Tibial nerve (tissue), 4 donors: Measurements from ENCODE around the gene FAM151A. TPM values are rescaled to one million over a fixed set of nuclear protein-coding genes. Genes with fewer than 3 reads are reported as not detected.

Source experiments
- DNase-seq, 2 donors: peaks; one replicate each; pipeline ENCODE4 v3.0.0-alpha.2; 2019; ENCODE audit warnings: low spot score in 2 of 2
- H3K27ac ChIP-seq, 4 donors: fragments of 200-600 bp; sonication (generic) in 3 of 4; one replicate each; pipeline ENCODE4 v1.5.1; 2017 to 2019; ENCODE audit warnings: mild to moderate bottlenecking in 1 of 4
- H3K27me3 ChIP-seq, 2 donors: fragments of 200-600 bp; sonication (generic) in 1 of 2; one replicate each; pipeline versions ENCODE4 v1.5.1 to v1.6.0; 2017 to 2019
- H3K36me3 ChIP-seq, 3 donors: fragments of 200-600 bp; sonication (generic); one replicate each; pipeline ENCODE4 v1.5.1; 2018 to 2019
- H3K4me1 ChIP-seq, 4 donors: fragments of 200-600 bp; sonication (generic) in 3 of 4; one replicate each; pipeline ENCODE4 v1.5.1; 2017 to 2019
- H3K4me3 ChIP-seq, 4 donors: fragments of 200-600 bp; sonication (generic) in 3 of 4; one replicate each; pipeline ENCODE4 v1.5.1; 2017 to 2019; ENCODE audit warnings: mild to moderate bottlenecking in 1 of 4, moderate library complexity in 1 of 4
- H3K9me3 ChIP-seq, 4 donors: fragments of 200-600 bp; sonication (generic) in 3 of 4; one replicate each; pipeline ENCODE4 v1.5.1; 2017 to 2019
- CTCF ChIP-seq, 5 experiments: fragments of 200-600 bp in 3 of 5; fragments of 450-650 bp in 2 of 5; sonication (generic) in 3 of 5; IDR thresholded peaks; one replicate each; pipeline ENCODE4 v1.5.1; 2016 to 2019; ENCODE audit warnings: antibody characterized with exemption in 5 of 5, mild to moderate bottlenecking in 3 of 5, moderate library complexity in 2 of 5
- EP300 ChIP-seq, 2 donors: sonication (generic); formaldehyde crosslinking; IDR thresholded peaks; one replicate each; pipeline ENCODE4 v1.6.1; 2017; ENCODE audit warnings: antibody characterized with exemption in 2 of 2, mild to moderate bottlenecking in 1 of 2
- POLR2A ChIP-seq, 2 donors: fragments of 450-650 bp; IDR thresholded peaks; one replicate each; pipeline ENCODE4 v1.6.1; 2017; ENCODE audit warnings: antibody characterized with exemption in 2 of 2, mild to moderate bottlenecking in 2 of 2, moderate library complexity in 2 of 2
- WGBS, 2 donors: methylation state at CpG; one replicate each; pipeline ENCODE4 v1.1.5; 2018; 5-methylcytosine and 5-hydroxymethylcytosine counted together
- total RNA-seq, 4 donors: library from RNA; depleted of rRNA; stranded (reverse); fragments of >200 nt; gene quantifications; one replicate each; pipeline ENCODE4 v1.1.0, GENCODE V29; 2016

Gene FAM151A
- total RNA-seq = not detected

DNA sequence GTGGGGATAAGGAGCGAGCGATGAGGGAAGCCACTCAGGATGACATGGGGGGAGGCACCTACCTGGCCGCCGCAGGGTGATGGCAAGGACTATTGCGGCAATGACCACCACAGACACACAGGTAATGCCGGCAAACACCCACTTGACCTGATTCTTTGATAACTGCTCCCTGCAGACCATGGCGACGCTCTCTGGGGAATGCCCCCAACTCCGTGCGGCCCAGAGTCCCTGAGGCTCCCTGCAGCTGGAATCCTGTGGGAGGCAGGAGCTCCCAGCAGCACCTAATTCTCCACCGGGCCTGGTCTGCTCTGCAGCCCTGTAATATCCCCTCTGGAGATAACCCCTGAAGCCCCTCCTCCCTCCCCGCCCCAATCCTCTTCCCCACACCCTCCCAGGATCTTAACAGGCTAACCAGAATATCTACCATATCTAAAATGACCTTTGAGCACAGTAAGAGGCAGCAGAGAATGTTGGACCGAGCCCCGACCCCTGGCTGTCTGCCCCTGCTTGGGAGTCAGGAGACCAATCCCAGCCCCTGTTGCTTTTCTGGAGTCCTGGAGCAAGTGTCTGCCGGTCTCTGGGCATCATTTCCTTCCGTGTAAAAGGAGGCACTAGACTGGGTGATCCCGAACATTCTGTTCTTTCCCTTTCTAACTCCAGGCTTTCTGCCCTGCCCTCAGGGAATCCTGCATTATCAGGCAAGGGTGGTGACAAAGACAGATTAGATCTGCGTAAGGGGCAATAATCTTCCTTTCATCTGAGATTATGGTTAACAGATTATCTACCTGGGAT lies at the start of gene FAM151A:
Gene FAM151A (minus strand): TSS at position 310 of the 792 bp plus-strand sequence. CDS start 130 bp downstream, at position 180.
- H3K36me3 ChIP-seq = no peaks in the 10 kb centered on the region
- 70% methylated on average over 17 to 18 of the region's 18 CpGs for WGBS, 2 donors
- TF ChIP-seq EP300 (IDR thresholded peaks at IDR 0.05) = no peak
- TF ChIP-seq POLR2A (IDR thresholded peaks at IDR 0.05) = no peak
- TF ChIP-seq CTCF (IDR thresholded peaks at IDR 0.05) = no peak
- no peak within 1 kb of the TSS for H3K4me3 ChIP-seq
- no peak within 1 kb of the TSS for H3K27ac ChIP-seq
- H3K27me3 ChIP-seq = no peaks in the 10 kb centered on the region
- no peaks in the 10 kb centered on the region for H3K4me1 ChIP-seq
- no peak for DNase-seq
- no peaks in the 10 kb centered on the region for H3K9me3 ChIP-seq

DNA sequence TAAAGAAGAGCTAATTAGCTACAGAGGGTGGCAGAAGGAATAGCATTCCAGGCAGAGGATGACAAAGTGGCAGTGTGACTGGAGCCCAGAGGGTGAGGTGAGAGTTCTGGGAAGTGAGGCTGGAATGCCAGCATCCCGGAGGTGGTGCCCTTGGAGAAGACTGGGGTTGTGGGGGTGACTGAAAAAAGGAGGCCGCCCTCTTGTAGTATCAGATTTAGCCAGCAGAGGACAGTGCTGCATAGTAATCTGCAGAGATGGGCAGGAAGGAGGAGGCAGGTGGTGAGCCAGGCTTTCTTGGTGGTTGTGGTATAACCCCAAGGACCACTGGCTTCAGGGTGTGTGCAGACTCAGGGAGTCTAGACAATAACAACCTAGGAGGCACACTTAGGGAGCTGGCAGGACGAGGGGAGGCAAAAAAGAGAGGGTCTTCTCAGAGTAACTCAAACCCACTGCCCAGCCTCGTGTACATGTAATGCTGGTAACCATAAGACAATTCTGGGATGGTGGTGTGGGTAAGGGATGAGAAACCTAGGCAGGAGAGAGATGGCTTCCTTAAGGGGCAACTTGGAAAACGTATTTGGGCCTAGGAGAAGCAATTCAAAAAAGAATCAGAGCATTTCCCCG lies 48.8 kb upstream of the FAM151A start:
- peaks cover 0 to 19% (median 0%) of the 10 kb centered on the region in 4 donors for H3K9me3 ChIP-seq
- WGBS, 2 donors = 49 to 52% methylated on average over 6 of the region's 6 CpGs
- H3K27ac ChIP-seq = no peak overlapping the region
- no peak overlapping the region for H3K4me3 ChIP-seq
- peaks cover 0 to 24% (median 0%) of the 10 kb centered on the region in 3 donors for H3K36me3 ChIP-seq
- no peak for TF ChIP-seq EP300 (IDR thresholded peaks at IDR 0.05)
- TF ChIP-seq POLR2A (IDR thresholded peaks at IDR 0.05) = no peak
- TF ChIP-seq CTCF (IDR thresholded peaks at IDR 0.05) = peak in 3 of 5 experiments; percentile 32 to 56 (median 45)
- H3K4me1 ChIP-seq = no peaks in the 10 kb centered on the region
- no peaks in the 10 kb centered on the region for H3K27me3 ChIP-seq
- no peak for DNase-seq

DNA sequence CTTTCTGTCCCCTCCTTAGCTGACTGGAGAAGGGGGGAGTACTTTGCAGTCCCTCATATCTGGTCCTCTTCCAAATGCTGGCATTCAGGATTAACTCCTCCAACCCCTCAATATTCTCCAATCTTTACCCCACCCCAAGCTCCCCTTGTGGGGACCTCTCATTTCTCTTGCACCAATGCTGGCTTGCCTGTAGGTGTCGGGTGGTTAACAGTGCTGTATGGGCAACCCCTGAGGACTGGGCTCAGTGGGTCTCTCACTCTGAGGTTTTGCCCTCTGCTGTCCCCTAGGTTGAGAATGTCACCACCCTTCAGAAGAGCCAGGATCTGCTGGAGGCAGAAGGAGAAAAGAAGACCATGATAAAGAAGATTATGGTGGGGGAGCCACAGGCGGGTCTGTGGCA lies 45.2 kb upstream of the FAM151A start:
- H3K27ac ChIP-seq = no peak overlapping the region
- 64 to 81% methylated on average over 2 of the region's 2 CpGs for WGBS, 2 donors
- H3K27me3 ChIP-seq = no peaks in the 10 kb centered on the region
- TF ChIP-seq EP300 (IDR thresholded peaks at IDR 0.05) = no peak
- no peak for TF ChIP-seq CTCF (IDR thresholded peaks at IDR 0.05)
- TF ChIP-seq POLR2A (IDR thresholded peaks at IDR 0.05) = no peak
- no peak overlapping the region for H3K4me3 ChIP-seq
- peaks cover 0 to 21% (median 0%) of the 10 kb centered on the region in 3 donors for H3K36me3 ChIP-seq
- DNase-seq = no peak
- H3K9me3 ChIP-seq = peaks cover 0 to 13% (median 0%) of the 10 kb centered on the region in 4 donors
- no peaks in the 10 kb centered on the region for H3K4me1 ChIP-seq

DNA sequence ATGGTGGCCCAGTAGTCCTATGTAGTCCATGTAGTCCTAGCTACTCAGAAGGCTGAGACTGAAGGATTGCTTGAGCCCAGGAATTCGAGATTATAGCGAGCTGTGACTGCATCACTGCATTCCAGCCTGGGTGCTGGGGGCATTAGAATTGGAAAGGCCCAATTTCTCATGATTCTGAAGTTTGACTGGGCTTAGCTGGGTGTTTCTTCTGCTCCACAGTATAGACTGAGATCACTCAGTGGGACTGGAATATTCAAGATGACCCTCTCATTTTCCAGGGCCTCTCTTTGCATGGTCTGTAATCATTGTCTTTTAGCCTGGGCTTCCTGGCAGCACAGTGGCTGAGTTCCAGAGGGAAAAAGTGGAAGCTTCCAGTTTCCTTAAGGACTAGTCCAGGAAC lies 44.5 kb upstream of the FAM151A start:
- H3K9me3 ChIP-seq = peaks cover 0 to 6% (median 0%) of the 10 kb centered on the region in 4 donors
- DNase-seq = no peak
- 73 to 80% methylated on average over 2 of the region's 2 CpGs for WGBS, 2 donors

More for the DNA sequence above, 44.5 kb upstream of the FAM151A start:
- Histone ChIP-seq H3K27ac (no peak overlapping the region), H3K36me3 (peaks cover 0 to 14% (median 0%) of the 10 kb centered on the region in 3 donors), H3K27me3 (no peaks in the 10 kb centered on the region), H3K4me3 (no peak overlapping the region), H3K4me1 (no peaks in the 10 kb centered on the region)
- TF ChIP-seq POLR2A (IDR thresholded peaks at IDR 0.05) = no peak
- TF ChIP-seq CTCF (IDR thresholded peaks at IDR 0.05) = no peak
- no peak for TF ChIP-seq EP300 (IDR thresholded peaks at IDR 0.05)
